ENCODE results near the gene IL24.
"Not testable (repeated sequence)": the region's sequence is repeated elsewhere in the genome, so short reads cannot be mapped to it uniquely, and the experiment has no call there.

The IL24 gene, protein sequence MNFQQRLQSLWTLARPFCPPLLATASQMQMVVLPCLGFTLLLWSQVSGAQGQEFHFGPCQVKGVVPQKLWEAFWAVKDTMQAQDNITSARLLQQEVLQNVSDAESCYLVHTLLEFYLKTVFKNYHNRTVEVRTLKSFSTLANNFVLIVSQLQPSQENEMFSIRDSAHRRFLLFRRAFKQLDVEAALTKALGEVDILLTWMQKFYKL

GRCh38 chr1:206897175-206897574 lies at the start of gene IL24:
Gene IL24 (plus strand): TSS chr1:206897443. CDS start chr1:206897833, 390 bp downstream.
- DNase-seq (ENCODE audit: low read depth) = no peak

GRCh38 chr1:206847946-206848345 lies 49.3 kb upstream of the IL24 start:
- no peak for DNase-seq (ENCODE audit: low read depth)

- DNase-seq (ENCODE audit: low read depth) = no peak
These were observed 46.8 kb upstream of the IL24 start for GRCh38 chr1:206850401-206850800.

- DNase-seq (ENCODE audit: low read depth) = no peak
These were observed 45.8 kb upstream of the IL24 start for GRCh38 chr1:206851341-206852010.

DNA sequence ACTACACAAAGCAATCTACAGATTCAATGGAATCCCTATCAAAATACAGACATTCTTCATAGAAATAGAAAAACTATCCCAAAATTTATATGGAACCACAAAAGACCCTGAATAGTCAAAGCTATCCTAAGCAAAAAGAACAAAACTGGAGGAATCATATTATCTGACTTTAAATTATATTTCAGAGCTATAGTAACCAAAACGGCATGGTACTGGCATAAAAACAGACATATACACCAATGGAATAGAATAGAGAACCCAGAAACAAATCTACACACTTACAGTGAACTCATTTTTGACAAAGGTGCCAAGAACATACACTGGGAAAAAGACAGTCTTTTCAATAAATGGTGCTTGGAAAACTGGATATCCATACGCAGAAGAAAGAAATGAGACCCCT lies 44.6 kb upstream of the IL24 start:
- not testable (repeated sequence) for DNase-seq (ENCODE audit: low read depth)

DNA sequence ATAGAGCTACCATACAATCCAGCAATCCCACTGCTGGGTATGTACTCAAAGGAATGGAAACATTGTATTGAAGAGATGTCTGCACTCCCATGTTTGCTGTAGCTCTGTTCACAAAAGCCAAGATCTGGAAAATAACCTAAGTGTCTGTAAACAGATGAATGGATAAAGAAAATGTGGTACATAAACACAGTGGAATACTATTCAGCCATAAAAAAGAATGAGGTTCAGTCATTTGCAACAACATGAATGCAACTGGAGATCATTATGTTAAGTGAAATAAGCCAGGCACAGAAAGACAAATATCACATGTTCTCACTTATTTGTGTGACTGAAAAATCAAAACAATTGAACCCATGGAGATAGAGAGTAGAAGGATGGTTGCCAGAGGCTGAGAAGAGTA lies 43.5 kb upstream of the IL24 start:
- not testable (repeated sequence) for DNase-seq (ENCODE audit: low read depth)

DNA sequence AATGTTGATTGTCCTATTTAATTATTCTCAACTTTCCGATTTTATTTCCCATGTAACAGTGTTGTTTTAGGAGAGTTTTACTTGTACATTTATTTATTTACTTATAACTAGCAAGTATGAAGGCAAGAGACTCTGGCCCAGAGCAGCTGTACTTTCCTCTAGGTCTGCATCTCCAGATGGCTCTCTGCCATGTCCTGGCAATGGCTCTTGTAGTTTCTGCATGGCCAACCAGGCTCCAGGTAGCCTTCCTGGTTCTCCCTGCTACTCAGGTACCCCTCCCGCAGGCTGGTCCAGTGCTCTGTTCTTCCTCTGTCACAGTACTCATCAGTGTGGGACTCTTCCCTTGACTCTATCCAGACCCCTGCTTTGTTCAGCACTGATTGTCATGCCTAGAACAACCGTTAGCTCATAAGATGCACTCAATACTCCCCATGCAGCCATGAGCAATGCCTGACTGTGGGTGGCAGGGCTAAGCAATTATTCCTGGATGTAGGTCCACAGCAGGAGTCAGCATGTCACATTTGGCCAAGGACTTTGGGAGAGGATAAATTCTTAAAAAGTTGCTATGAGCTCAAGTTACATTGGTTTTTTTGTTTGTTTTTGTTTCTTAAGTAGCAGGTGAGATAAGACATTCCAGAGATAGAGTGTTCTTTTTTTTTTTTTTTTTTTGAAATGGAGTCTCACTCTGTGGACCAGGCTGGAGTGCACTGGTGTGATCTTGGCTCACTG lies 42.7 kb upstream of the IL24 start:
- no peak for DNase-seq (ENCODE audit: low read depth)

DNA sequence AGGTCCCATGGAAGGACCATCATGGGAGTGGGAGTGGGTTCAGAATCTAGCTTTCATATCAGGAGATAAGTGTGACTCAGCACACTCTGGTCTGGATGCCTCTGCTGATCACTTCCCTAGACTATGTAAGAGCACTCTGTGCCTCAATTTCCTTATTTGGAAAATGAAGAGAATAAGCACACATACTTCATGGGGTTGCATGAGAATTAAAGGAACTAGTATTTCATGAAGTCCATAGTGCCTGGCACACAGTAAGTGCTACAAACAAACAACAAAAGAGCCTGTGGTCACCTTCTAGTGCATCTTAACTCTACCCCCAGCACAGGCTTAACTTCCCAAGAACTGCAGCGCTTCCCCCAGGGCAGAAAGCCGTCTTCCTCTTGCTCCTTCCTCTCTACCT lies 41.4 kb upstream of the IL24 start:
- no peak for DNase-seq (ENCODE audit: low read depth)

DNA sequence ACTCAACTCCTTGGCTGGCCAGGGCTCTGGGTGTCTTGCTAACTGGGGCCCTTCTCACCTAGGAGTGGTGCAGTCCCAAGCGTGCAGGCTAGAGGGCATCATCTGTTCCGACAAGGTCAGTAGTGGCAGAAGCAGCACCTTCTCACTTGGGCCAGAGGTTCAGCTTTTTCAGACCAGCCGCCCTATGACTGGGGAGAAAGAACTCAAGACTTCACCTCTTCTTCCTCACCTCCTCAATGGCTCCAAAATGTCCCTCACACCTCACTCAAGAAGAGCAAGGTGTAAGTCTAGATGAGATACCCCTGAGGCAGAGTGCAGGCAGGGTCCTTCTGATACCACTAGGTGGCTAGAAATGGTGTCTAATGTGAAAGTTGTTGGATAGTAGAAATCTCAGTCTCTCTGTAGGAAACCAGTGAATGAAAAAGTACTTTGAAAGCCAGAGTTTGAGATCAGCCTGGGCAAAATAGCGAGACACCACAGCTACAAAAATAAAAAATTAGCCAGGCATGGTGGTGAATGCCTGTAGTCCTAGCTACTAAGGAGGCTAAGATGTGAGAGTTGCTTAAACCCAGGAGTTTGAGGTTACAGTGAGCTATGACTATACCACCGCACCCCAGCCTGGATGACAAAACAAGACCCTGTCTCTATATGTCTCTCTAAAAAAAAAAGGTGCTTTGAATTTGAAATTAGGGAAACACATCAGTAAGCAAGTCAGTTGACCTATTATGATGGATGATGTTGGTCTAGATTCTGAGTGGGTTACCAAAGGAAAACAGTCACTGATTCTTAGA lies 40.4 kb upstream of the IL24 start:
- DNase-seq (ENCODE audit: low read depth) = no peak

- DNase-seq (ENCODE audit: low read depth) = no peak
These were observed 38.1 kb upstream of the IL24 start for GRCh38 chr1:206859082-206859521.

DNA sequence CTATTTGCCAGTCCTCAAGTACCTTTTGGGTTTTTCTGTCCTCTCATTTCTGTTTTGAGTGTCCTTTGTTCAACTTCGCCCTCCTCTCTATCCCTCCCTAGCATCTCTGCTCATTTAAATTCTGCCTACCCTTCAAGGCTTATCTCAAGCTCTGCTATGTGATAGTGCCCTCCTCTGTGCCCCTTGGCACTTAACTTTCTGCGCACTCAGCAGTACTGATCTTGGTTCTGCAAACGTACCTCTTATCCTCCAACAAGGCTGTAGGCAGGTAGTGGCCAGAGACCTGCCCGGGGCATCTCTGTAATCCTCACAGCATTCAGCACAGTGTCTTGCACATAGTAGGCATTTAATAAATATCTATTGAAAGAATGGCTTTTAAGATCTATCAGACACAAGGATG lies 37.1 kb upstream of the IL24 start:
- DNase-seq (ENCODE audit: low read depth) = no peak

DNA sequence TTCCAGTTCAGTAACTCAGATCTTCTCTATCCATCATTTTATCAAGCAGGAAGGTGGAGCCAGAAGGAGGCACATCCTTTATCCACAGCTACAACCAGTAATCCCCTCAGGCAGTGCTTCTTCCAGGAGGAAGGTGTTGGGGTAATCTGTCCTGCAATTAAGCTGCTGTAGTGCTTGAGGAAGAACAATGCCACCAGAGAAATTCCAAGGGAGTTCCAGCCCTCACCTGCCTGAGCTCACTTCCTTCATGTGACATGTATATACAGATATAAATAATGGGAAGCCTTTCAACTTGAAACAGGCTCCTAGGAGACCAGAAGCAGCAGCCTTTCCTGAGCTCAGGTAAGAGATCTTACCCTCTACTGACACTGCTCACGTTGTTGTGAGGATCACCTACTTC lies 34.0 kb upstream of the IL24 start:
- DNase-seq (ENCODE audit: low read depth) = no peak

GRCh38 chr1:206864939-206865671 lies 32.1 kb upstream of the IL24 start, which contains the start of gene IL20:
Gene IL20 (plus strand): TSS chr1:206865623. CDS start chr1:206865853, 230 bp downstream.
- DNase-seq (ENCODE audit: low read depth) = peak; percentile 82

DNA sequence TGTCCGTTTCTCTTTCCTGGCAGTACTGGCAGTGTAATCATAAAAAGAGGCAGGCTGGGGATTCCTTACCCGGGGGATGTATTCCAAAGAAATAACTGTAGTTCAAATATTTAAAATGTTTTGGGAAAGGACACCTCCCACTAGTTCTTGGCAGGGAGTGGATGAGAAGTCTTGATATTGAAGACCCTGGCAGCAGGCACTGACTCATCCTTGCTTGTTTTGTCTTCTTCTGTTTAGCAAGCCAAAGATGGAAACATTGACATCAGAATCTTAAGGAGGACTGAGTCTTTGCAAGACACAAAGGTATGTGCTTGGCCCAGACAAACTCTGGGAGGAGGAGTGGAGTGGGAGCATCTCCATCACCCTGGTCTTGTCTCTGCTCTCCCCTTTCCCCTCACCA lies 31.2 kb upstream of the IL24 start:
- no peak for DNase-seq (ENCODE audit: low read depth)

GRCh38 chr1:206867239-206867638 lies 30.0 kb upstream of the IL24 start:
- DNase-seq (ENCODE audit: low read depth) = no peak

DNA sequence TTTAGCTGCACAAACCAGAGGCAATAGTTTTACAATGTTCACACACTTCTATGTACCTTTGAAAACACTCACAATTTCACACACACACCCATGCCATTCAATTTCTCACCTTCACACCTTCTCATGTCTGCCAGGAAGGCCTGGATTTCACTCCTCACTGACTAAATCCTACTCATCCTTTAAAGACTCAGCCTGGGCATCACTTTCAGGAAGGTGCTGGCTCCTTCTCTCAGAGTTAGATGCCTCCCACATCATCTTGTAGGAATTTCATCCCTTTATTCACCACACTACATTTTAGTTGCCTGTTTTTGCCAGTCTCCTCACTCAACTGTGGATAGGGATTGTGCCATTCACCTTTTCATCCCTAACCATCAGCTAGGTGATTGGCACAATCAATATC lies 29.5 kb upstream of the IL24 start:
- no peak for DNase-seq (ENCODE audit: low read depth)

DNA sequence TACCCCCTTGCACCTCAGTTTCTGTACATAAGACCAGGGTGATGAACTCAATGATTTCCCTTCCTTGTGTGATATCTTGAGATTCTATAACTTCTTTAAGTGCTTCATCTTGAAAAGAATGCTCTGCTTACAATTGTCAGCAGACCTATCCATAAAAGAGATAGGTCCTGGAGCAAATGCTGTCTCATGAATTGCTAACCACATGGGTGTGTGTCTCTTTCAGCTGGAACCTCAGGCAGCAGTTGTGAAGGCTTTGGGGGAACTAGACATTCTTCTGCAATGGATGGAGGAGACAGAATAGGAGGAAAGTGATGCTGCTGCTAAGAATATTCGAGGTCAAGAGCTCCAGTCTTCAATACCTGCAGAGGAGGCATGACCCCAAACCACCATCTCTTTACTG lies 29.0 kb upstream of the IL24 start:
- DNase-seq (ENCODE audit: low read depth) = no peak

GRCh38 chr1:206872139-206872538 lies 25.1 kb upstream of the IL24 start:
- no peak for DNase-seq (ENCODE audit: low read depth)

- DNase-seq (ENCODE audit: low read depth) = no peak
These were observed 23.5 kb upstream of the IL24 start for GRCh38 chr1:206873603-206874188.

DNA sequence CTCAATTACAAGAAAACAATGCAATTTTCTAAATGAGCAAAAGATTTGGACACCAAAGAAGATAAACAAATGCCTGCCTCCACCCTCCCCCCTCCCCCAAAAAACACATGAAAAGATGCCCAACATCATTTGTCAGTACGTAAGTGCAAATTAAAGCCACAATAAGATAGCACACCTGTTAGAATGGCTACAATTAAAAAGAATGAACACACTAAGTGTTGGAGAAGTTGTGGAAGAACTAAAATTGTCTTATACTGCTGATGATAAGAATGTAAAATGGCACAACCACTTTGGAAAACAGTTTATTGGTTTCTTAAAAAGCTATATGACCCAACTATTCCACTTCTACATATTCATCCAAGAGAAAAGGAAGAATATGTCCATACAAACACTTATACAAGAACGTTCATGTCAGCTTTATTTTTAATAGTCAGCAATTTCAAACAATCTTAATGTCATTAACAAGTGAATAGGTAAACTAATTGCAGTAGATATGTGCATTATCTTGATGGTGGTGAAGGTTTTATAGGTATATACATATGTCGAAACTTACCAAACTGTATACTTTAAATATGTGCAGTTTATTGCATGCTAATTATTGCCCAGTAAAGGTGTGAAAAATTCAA lies 21.4 kb upstream of the IL24 start:
- DNase-seq (ENCODE audit: low read depth) = no peak

- no peak for DNase-seq (ENCODE audit: low read depth)
These were observed 18.8 kb upstream of the IL24 start for GRCh38 chr1:206878456-206878855.

Data from activated gamma-delta T cell treated with anti-CD3 and anti-CD28 coated beads, Interleukin-2, amount 50 U/mL, for 16 hours (primary cell).